IMR-90 (cell line): ENCODE measurements around the gene PLXNC1.

ENCODE experiments used
- CEBPB ChIP-seq: IDR thresholded peaks from 2 replicates; pipeline ENCODE4 v1.6.1; 2012; ENCODE audit warnings: low read depth, low read length, improper control_type of control experiment
- POLR2A ChIP-seq: IDR thresholded peaks from 2 replicates; pipeline ENCODE4 v1.6.1; 2012; ENCODE audit warnings: mild to moderate bottlenecking, low read depth, low read length
- TF ChIP-seq, protein P1 (sequence below): conservative IDR thresholded peaks from 2 replicates; pipeline ENCODE4 v1.5.1; 2012; ENCODE audit warnings: mild to moderate bottlenecking, low read depth, low read length, improper control_type of control experiment
- TF ChIP-seq, protein P2 (sequence below): fragments of 150-350 bp; IDR thresholded peaks from 2 replicates; pipeline ENCODE4 v1.6.1; 2016; ENCODE audit warnings: low read depth, mild to moderate bottlenecking, low read length, moderate library complexity, borderline replicate concordance

DNA sequence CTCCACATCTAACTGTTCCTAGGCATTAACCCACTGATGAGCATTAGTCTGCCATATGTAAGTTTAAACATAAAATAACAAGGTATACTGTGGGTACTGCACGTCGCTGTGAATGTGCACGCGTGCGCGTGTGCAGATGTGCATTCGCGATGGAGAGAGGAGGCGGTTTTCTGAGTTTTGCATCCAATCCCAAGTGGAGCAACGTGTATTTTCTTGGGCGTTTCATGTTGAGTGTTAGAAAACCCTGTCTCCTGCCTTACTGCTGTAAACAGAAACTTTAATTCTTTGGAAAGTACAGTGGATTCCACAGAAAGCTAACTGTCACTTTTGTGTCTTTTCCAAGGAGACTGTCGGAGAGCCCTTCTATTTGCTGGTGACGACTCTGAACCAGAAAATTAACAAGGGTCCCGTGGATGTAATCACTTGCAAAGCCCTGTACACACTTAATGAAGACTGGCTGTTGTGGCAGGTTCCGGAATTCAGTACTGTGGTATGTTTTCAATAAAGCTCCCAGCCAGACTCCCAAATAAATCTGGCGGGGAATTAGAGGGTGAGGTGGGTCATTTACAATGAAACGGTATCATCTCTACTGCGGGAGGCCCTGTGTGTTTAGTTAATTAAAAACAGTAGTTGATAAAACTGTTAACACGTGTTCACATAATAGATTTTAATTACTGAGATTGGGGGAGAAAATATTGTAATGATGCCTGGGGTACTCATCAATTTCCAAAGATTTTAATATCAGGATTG lies 116.5 kb downstream of the PLXNC1 start:
- TF ChIP-seq CEBPB = no peak
- TF ChIP-seq, protein P1, sequence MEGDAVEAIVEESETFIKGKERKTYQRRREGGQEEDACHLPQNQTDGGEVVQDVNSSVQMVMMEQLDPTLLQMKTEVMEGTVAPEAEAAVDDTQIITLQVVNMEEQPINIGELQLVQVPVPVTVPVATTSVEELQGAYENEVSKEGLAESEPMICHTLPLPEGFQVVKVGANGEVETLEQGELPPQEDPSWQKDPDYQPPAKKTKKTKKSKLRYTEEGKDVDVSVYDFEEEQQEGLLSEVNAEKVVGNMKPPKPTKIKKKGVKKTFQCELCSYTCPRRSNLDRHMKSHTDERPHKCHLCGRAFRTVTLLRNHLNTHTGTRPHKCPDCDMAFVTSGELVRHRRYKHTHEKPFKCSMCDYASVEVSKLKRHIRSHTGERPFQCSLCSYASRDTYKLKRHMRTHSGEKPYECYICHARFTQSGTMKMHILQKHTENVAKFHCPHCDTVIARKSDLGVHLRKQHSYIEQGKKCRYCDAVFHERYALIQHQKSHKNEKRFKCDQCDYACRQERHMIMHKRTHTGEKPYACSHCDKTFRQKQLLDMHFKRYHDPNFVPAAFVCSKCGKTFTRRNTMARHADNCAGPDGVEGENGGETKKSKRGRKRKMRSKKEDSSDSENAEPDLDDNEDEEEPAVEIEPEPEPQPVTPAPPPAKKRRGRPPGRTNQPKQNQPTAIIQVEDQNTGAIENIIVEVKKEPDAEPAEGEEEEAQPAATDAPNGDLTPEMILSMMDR = no peak
- no peak for TF ChIP-seq POLR2A
- TF ChIP-seq, protein P2, sequence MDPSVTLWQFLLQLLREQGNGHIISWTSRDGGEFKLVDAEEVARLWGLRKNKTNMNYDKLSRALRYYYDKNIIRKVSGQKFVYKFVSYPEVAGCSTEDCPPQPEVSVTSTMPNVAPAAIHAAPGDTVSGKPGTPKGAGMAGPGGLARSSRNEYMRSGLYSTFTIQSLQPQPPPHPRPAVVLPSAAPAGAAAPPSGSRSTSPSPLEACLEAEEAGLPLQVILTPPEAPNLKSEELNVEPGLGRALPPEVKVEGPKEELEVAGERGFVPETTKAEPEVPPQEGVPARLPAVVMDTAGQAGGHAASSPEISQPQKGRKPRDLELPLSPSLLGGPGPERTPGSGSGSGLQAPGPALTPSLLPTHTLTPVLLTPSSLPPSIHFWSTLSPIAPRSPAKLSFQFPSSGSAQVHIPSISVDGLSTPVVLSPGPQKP = no peak
